GM19023 (cell line): ENCODE data around the gene RAD23B.
"Not testable (repeated sequence)": the region's sequence is repeated elsewhere in the genome, so short reads cannot be mapped to it uniquely, and the experiment has no call there.

Experiments
- ATAC-seq: cut with Tn5 transposase; IDR thresholded peaks from one replicate; pipeline ENCODE4 v1.9.1; 2021; ENCODE audit warnings: mild to moderate bottlenecking, moderate library complexity; ENCODE audit not compliant: unreplicated experiment

The RAD23B gene

DNA sequence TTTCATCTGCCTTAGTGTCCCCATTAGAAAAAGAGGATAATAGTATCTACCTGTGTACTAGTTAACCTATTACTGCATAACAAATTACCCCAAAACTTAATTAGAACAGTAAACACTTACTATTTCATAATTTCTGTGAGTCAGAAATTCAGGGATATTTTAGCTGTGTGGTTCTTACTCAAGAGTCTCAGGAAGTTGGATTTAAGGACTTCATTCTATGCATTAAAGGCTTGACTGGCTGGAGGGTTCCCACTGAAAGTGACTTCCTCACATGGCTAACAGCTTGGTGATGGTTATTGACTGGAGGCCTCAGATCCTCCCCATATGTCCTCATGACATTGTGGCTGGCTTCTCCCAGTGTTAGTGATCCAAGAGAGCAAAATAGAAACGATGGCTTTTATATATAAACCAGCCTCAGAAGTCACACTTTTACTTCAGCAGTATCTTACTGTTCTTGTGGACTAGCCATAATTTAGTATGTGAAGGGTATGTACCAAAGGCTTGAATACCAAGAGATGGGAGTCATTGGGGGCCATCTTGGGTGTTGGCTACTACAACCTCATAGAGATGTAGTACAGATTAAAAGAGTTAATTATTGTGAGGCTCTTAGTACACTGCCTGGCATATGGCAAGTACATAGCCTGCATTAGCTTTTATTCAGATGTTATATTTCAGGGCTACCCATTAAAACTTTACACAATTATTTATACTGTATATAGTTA, 9.9 kb downstream of the RAD23B start:
- no peak for ATAC-seq

DNA sequence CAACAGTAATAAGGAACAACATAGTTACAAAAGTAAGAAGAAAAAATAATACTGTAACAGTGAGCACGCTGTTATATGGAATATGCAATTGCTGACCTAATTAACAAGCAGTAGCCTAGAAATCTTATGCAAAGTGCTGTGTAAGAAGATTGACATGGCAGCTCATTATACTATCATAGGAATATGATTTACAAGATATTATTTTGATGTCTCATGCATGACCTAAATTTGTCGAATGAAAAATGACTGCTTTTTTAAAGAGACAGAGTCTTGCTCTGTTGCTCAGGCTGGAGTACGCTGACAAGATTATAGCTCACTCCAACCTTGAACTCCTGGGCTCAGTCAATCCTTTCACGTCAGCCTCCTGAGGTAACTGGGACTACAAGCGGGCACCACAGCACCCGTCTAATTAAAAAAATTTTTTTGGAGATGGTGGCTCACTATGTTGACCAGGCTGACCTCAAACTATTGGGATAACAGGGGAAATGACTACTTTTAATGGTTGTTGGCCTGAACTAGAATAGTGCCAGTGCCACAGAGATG, 10.5 kb downstream of the RAD23B start:
- ATAC-seq, result no peak

DNA sequence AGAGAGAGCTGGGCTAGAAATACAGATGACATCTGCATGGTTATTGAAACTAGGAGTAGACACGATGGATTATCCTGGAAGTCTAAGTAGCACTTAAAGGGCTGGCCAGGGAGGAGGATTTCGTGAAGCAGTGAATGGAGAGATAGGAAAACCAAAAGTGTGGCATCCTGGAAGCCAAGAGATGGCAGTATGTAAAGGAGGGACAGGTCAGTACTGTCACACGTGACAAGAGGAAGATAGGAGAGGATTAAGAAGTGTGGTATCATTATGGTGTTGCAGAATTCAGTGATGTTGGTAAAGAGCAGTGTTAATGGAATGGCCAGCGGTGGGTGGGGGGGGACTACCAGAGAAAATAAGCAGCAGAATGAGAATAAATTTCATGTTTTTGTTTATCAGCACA, 11.7 kb downstream of the RAD23B start:
- no peak for ATAC-seq

DNA sequence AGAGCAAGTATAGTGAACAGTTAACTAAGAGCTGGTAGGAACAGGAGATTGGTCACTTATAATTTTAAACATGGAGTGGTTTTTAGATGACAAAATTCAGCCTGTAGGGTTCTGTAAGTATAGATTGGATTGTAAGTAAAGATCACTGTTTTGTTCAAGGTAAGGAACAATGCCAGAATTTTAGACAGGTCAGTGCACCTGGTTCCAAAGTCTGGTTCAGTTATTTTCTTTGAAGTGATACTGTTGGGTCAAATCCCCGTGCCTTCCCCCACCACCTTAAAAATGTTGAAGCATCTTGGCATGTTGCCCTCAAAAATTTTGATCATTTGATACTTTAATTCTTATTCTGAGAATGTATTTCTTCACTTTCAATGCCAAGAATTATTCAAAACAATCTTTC, 12.9 kb downstream of the RAD23B start:
- ATAC-seq, result no peak

DNA sequence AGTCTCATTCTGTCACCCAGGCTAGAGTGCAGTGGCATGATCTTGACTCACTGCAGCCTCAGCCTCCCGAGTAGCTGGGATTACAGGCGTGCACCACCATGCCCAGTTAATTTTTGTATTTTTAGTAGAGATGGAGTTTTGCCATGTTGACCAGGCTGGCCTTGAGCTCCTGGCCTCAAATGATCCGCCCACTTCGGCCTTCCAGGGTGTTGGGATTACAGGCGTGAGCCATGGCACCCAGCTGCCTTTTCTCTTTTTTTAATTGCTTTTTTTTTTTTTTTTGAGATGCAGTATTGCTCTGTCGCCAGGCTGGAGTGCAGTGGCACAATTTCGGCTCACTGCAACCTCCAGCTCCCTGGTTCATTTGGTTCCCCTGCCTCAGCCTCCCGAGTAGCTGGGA, 13.5 kb downstream of the RAD23B start:
- ATAC-seq, result not testable (repeated sequence)

DNA sequence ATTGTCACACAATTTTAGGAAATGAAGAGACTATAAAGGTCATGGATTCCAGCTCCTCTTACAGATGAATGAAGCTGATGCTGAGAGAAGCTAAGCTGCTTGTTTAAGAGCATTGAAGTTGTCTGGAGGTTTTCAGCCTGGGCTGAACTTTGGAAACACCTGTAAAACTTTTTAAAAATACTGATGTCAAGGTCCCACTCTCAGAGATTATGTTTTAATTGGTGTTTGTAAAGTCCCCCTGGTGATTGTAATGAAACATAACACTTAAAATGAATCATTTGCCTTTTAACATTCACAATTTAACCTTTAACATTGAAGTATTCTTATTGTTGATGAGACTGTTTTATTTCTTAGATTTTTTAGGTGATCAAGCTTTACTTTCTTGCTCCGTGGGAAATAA, 16.4 kb downstream of the RAD23B start:
- no peak for ATAC-seq

DNA sequence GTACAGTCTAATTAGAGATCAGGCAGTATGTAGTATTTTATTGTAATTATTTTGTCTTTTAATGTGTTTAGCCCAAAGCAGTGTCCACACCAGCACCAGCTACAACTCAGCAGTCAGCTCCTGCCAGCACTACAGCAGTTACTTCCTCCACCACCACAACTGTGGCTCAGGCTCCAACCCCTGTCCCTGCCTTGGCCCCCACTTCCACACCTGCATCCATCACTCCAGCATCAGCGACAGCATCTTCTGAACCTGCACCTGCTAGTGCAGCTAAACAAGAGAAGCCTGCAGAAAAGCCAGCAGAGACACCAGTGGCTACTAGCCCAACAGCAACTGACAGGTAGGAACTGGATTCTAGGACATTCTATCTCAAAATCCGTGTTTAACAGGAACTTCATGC, 23.2 kb downstream of the RAD23B start:
- no peak for ATAC-seq

DNA sequence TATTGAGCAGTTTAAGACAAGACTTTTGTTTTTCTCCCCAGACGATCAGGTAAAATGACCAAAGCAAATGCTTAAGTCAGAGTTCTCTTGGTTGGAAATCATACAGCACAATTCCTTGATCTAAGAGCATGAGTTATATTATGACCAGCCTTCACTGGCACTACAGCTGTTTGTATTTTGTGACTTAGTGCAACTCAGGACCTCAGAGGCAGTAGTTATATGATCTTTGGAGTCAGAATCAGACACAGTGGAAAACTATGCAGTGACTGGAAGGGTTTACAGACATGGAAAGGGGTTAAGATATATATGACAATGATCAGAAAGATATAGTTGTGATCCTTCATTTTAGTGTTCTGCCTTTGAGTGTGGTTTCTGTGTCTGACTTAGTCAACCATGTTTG, 24.3 kb downstream of the RAD23B start:
- ATAC-seq, result no peak

DNA sequence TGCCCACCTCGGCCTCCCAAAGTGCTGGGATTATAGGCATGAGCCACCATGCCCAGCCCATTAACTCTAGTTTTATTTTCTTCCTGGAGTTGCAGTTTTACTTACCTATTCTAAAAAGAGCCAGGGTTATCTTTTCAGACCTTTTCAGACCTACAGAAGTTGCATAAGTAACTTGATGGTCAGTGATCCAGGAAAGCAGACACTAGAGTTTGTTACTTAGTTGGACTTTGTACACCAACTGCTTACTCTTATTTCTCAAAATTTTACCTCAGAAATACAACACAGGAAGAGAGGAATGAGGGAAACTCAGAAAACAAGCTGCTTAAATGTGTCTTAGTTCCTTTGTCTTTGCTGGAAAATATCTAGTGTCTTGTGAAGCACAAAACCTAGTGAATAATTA, 25.4 kb downstream of the RAD23B start:
- ATAC-seq, result no peak

DNA sequence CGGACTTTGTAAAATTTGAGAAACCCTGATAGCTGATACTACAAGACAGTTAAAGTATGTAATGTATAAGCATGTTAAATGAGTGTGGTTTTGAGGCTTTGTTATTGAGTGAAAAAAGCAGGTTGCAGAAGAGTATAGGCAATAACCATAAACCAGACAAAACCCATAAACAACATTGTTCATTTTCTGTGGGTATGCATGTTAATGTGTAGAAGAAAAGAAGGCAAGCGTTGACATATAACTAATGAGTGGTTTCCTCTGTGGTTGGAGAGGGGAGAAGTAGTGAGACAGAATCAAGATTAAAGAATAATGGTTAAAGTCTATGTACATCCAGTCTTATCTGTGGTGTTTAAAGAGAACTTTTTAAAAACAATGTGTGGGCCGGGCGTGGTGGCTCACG, 26.2 kb downstream of the RAD23B start:
- peak; percentile 65 for ATAC-seq

DNA sequence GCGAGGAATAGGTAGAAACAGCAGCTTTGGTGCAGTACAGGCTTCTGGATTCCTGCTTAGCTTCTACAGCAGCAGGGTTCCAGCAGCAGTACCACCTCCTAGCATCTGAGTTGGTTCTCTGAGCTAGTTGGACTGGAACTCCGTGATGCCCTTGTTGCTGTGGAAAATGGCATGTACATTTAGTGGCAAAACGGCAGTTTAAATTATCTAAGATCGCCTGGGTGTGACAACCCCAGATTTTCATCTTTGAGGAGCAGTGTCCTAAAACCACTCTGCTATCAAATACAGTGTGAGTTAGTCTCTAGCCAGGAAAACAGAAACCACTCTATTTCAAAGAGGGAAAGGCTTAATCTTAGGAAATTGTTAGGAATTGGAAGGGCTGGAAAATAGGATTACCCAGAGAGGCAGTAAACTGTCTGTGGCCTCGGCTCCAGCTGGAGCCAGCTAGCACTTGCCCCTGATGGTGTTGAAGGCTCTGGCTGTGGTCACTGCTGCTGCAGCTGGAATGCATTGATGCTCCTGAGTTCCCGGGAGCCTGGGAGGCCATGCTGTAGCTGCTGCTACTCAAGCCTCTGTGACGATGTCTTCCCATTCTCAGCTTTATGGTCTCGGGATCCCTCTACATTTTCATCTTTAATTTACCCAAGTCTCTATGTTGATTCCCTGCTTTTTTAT, 29.4 kb downstream of the RAD23B start:
- no peak for ATAC-seq

DNA sequence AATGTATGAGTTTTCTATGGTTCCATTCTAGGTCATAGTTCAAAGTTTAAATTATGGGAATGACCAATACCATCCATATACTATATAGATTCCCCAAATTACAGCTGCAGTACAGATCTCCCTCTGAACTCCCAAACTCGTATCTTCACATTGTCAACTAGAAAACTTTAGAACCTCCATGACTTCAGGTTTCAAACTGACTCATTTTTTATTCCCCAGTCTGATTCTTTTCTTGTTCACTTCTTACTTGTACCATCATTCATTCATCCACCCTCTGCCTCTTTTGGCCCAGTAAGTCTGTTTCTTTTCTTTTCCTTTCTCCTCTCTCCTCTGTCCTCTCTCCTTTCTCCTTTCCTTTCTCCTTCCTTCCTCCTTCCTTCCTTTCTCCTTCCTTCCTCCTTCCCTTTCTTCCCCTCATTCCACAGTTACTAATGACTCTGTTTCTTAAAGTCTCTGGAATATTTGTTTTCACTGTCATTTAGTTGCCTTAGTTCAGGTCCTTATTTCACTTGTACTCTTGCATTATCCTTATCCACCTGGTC, 30.5 kb downstream of the RAD23B start:
- no peak for ATAC-seq

DNA sequence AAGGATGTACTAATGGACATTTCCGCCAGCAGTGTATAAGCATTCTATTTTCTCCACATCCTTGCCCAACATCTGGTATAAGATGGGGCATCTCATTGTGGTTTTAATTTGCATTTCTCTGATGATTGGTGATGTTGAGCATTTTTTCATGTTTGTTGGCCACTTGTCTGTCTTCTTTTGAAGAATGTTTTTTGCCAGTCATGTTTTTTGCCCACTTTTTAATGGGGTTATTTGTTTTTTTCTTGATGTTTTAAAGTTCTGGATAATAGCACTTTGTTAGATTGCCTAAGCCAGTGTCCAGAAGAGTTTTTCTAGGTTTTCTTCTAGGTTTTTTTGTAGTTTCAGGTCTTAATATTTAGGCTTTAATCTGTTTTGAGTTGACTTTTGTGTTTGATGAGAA, 31.7 kb downstream of the RAD23B start:
- ATAC-seq, result no peak

DNA sequence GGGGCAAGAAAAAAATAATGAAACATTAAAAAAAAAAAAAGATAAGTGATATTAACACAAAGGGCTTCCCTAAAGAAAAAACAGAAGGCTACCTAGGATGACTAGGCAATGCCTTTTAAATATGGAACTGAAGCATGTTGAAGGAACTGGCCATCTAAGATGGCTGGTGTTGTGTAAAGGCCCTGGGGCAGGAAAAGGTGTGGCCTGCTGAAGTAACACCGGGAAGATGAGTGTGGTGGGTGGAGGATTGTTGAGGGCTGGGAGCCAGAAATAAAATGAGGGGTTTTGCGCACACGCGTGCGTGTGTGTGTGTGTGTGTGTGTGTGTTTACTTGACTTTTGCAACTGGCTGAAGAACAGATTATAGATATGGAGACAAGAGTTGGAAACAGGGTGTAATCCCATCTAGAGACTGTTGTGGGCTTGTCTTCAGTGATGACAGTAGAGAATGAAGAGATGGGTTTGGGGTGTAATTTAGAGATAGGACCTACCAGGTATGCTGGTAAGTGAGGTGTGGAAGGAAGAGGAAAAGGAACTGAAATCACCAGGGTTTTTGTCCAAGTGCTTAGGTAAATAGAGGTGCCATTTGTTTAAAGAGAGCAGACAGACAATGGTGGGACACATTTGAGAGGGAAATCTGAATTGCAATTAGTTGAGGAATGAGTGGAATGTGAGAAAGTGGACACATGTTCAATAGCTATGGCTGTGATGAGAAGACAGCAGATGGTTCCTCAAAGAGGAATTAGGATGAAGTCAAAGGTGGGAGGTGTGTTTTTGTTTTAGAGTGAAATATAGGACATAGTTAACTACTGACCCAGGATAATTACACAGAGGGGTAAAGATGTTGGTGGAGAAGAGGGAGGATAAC, 33.9 kb downstream of the RAD23B start:
- no peak for ATAC-seq

DNA sequence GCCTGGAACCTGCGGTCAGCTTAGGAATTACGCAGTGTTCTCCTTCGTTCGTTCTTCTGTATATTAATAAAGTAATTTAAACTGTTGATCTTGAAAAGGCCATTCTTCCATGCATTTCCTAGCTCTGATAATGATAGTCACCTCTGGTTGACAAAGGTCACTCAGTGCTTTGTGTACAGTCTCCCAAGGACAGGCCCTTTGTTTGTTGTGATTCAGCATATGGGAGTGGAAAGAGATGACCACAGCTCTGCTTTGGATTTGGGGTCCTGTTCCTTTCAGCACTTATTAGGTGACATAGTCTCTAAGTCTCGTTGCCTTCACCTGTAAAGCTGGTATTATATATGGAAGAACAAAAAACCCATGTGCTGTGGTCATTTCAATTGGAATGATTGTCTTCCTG, 39.6 kb downstream of the RAD23B start:
- ATAC-seq, result no peak

DNA sequence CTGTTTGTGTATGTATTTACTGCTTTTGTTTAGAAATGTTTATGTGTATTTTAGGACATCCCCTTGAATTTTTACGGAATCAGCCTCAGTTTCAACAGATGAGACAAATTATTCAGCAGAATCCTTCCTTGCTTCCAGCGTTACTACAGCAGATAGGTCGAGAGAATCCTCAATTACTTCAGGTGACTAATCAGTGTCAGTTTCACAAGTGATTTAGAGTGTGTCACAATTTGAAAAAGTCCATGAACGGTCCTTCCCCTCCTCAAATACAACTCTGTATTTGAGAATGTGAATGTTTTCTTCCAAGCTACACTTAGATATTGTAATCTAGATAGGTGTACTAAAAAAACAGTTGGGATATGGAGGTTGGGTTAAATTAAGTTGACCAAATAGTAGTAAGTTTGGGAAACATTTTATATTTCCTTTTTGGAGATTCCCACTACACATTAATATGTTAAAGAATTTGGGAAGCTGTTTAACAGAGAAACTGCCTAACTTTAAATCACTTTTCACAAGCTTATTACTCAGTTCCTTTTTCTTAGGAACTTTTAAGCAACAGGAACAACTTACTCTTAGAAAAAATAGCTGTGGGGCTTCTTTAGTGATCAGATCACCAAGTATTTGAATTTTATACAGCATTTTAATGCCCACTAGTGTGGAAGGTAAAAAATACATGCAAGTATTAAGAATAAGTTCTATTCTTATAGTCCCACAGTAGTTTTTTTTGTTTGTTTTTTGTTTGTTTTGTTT, 40.9 kb downstream of the RAD23B start:
- no peak for ATAC-seq

DNA sequence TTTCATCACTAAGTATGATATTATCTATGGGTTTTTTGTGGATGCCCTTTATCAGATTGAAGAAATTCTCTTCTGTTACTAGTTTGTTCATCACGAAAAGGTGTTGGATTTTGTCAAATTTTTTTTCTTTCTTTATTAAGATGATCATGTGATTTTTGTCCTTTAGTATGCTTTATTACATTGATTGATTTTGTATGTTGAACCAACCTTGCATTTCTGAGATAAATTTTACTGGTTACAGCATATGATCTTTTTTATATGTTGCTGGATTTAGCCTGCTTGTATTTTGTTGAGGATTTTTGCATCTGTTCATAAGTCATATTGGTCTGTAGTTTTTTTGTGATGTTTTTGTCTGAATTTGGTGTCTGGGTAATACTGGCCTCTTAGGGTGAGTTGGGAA, 42.8 kb downstream of the RAD23B start:
- no peak for ATAC-seq

DNA sequence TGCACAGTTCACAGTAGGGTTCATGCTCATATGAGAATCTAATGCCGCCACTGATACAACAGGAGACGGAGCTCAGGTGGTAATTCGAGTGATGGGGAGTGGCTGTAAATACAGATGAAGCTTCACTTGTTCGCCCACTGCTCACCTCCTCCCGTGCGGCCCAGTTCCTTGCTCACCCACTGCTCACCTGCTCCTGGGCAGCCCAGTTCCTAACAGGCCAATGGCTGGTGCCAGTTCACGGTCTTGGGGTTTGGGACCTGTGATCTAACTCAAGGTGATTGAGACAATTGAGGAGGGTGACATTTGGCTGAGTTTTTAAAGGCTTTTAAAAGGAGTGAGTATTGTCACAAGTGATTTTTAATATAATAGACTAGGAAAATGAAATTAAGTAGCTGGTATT, 45.4 kb downstream of the RAD23B start:
- no peak for ATAC-seq

DNA sequence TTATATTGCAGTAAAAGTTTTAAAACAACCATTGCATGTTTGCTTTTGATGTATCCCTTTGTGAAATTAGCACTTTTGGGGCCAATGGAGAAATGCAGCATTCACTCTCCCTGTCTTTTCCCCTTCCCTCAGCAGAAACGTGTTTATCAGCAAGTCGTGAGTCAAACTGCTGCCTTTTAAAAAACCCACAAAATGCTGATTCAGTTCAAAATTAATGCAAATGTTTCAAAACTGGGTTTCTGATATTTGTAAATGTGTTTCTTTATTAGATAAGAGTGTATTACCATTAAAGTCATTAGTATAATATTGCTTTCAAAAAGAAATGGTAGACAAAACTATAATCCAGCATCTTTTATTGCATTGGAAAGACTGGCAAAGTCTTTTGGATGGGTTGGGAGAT, 47.3 kb downstream of the RAD23B start:
- no peak for ATAC-seq

DNA sequence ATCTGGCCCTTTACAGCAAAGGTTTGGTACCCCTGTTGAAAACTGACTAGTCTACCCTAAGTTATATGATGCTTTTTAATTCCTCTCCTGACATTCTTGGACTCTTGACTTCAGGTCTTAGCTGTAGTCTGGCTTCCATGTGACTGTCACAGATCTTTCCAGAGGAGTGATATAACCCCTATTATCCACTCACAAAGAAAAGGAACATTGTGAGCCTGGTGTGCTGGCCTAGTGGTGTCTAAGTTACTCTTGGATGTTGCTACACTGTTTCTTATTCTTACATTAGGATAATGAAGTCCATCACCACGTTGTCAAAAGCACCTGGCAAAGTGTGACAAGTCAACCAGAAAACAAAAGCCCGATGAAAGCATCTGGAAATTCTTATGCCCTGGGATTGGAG, 49.8 kb downstream of the RAD23B start:
- no peak for ATAC-seq

DNA sequence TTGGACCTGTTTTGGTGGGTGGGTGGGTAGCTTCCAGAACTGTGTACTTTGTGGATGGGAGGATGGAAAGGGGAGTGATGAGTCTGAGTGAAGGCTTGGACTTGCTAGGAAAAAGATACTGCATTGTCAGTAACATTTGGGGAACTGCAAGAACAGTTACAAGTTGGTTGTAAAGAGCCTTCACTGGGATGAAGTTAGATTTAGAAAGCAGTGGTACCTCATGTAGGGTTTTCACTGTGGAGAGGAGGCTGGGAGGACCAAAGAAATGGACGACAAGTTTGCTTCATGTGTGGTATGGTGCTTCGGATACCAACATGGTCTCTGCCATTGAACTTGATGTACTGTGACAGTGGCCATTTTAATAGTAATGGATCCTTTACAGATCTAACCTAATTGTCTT, 50.3 kb downstream of the RAD23B start:
- ATAC-seq, result no peak
